IMR-90 (cell line): Measurements from ENCODE around the gene ZNF350. TPM values are rescaled to one million over a fixed set of nuclear protein-coding genes. Genes with fewer than 3 reads are reported as not detected.

Experiments
- ATAC-seq: fragments of 200-7000 bp; cut with Tn5 transposase; 2 replicates; pipeline ENCODE4 v1.9.1; 2020; ENCODE audit warnings: low read depth, mild to moderate bottlenecking, moderate library complexity
- BruUV-seq: library from RNA; stranded (reverse); fragments of 400-500 nt; replicated peaks from 2 replicates; lab custom pipeline; 2021; lab: Mats Ljungman, UMichigan
- CTCF ChIA-PET: fragments of 300-600 bp; formaldehyde crosslinking; extraction: SDS; loops from one replicate; lab custom pipeline; 2021; ENCODE audit warnings: antibody characterized with exemption; lab: Yijun Ruan, JAX
- POLR2A ChIA-PET: fragments of 300-600 bp; sonication (Branson Sonifier 250); formaldehyde crosslinking; loops from one replicate; lab custom pipeline; 2022; ENCODE audit warnings: antibody characterized with exemption; ENCODE audit not compliant: unreplicated experiment; lab: Charles Lee
- DNase-seq: peaks from one replicate; pipeline ENCODE4 v3.0.0; 2013
- H2AFZ ChIP-seq: replicated peaks from 2 replicates; pipeline ENCODE3; 2013; ENCODE audit warnings: low read length, mild to moderate bottlenecking; ENCODE audit not compliant: poor library complexity
- H2AK5ac ChIP-seq: 2 replicates; pipeline ENCODE4 v1.6.1; 2013; ENCODE audit warnings: low read depth, low read length, inconsistent platforms
- H2AK9ac ChIP-seq: replicated peaks from 2 replicates; pipeline ENCODE3; 2013; ENCODE audit warnings: mild to moderate bottlenecking, low read depth, low read length, moderate library complexity; ENCODE audit not compliant: poor library complexity
- H2BK120ac ChIP-seq: 2 replicates; pipeline ENCODE4 v1.6.1; 2013; ENCODE audit warnings: low read depth, low read length, inconsistent platforms
- H2BK15ac ChIP-seq: 3 replicates; pipeline ENCODE4 v1.6.1; 2013; ENCODE audit warnings: low read depth, low read length, inconsistent platforms
- H2BK20ac ChIP-seq: 2 replicates; pipeline ENCODE4 v1.6.1; 2013; ENCODE audit warnings: low read depth, mild to moderate bottlenecking, inconsistent platforms, low read length, moderate library complexity
- H2BK5ac ChIP-seq: 2 replicates; pipeline ENCODE4 v1.6.1; 2013; ENCODE audit warnings: mild to moderate bottlenecking, low read depth, low read length, inconsistent platforms; ENCODE audit not compliant: poor library complexity, severe bottlenecking
- H3K14ac ChIP-seq: replicated peaks from 2 replicates; pipeline ENCODE4 v1.6.1; 2013; ENCODE audit warnings: low read depth, low read length, inconsistent platforms
- H3K18ac ChIP-seq: 2 replicates; pipeline ENCODE4 v1.6.1; 2013; ENCODE audit warnings: low read depth, low read length, control low read depth
- H3K23ac ChIP-seq: 2 replicates; pipeline ENCODE4 v1.6.1; 2013; ENCODE audit warnings: low read depth, low read length, inconsistent platforms
- H3K27ac ChIP-seq: 2 replicates; pipeline ENCODE4 v1.5.1; 2013; ENCODE audit warnings: mild to moderate bottlenecking, control low read depth, low read length; ENCODE audit not compliant: insufficient read depth
- H3K27me3 ChIP-seq: 2 replicates; pipeline ENCODE4 v1.6.1; 2013; ENCODE audit warnings: low read length; ENCODE audit not compliant: control insufficient read depth, insufficient read depth
- H3K36me3 ChIP-seq: 2 replicates; pipeline ENCODE4 v1.6.1; 2013; ENCODE audit warnings: low read length, mixed read lengths; ENCODE audit not compliant: control insufficient read depth, insufficient read depth
- H3K4ac ChIP-seq: 2 replicates; pipeline ENCODE4 v1.6.1; 2013; ENCODE audit warnings: low read depth, low read length, inconsistent platforms
- H3K4me1 ChIP-seq: 2 replicates; pipeline ENCODE4 v1.6.1; 2013; ENCODE audit warnings: low read length, mixed read lengths; ENCODE audit not compliant: control insufficient read depth, insufficient read depth
- H3K4me2 ChIP-seq: 2 replicates; pipeline ENCODE4 v1.6.1; 2013; ENCODE audit warnings: low read depth, mild to moderate bottlenecking, control low read depth, low read length, moderate library complexity
- H3K4me3 ChIP-seq: 2 replicates; pipeline ENCODE4 v1.5.1; 2013; ENCODE audit warnings: low read depth, mild to moderate bottlenecking, control low read depth, low read length, moderate library complexity; ENCODE audit not compliant: insufficient read depth
- H3K56ac ChIP-seq: 2 replicates; pipeline ENCODE4 v1.6.1; 2013; ENCODE audit warnings: low read length, inconsistent platforms; ENCODE audit not compliant: insufficient read depth; ENCODE audit errors: extremely low read depth
- H3K79me1 ChIP-seq, 2 experiments: 2 replicates each; pipeline ENCODE4 v1.6.1; 2013; ENCODE audit warnings: low read length in 2 of 2, inconsistent platforms in 1 of 2, low read depth in 1 of 2
- H3K9ac ChIP-seq: 2 replicates; pipeline ENCODE4 v1.6.1; 2013; ENCODE audit warnings: low read depth, low read length, control low read depth
- H3K9me1 ChIP-seq: 2 replicates; pipeline ENCODE4 v1.6.1; 2013; ENCODE audit warnings: low read length, inconsistent platforms; ENCODE audit not compliant: insufficient read depth
- H3K9me3 ChIP-seq: 2 replicates; pipeline ENCODE4 v1.6.1; 2013; ENCODE audit warnings: low read length; ENCODE audit not compliant: control insufficient read depth, insufficient read depth
- H4K20me1 ChIP-seq: 2 replicates; pipeline ENCODE4 v1.6.1; 2013; ENCODE audit warnings: low read length, inconsistent platforms; ENCODE audit not compliant: insufficient read depth
- H4K5ac ChIP-seq: 2 replicates; pipeline ENCODE4 v1.6.1; 2013; ENCODE audit warnings: mild to moderate bottlenecking, low read depth, low read length, control low read depth
- H4K8ac ChIP-seq, 2 experiments: 2 replicates each; pipeline ENCODE4 v1.6.1; 2013; ENCODE audit warnings: low read depth in 2 of 2, low read length in 2 of 2, control low read depth in 1 of 2, inconsistent platforms in 1 of 2
- H4K91ac ChIP-seq: 2 replicates; pipeline ENCODE4 v1.6.1; 2013; ENCODE audit warnings: low read depth, low read length, inconsistent platforms; ENCODE audit not compliant: insufficient read depth
- BHLHE40 ChIP-seq: fragments of 150-350 bp; IDR thresholded peaks from 2 replicates; pipeline ENCODE4 v1.6.1; 2016; ENCODE audit warnings: mild to moderate bottlenecking, low read depth, low read length
- CEBPB ChIP-seq: IDR thresholded peaks from 2 replicates; pipeline ENCODE4 v1.6.1; 2012; ENCODE audit warnings: low read depth, low read length, improper control_type of control experiment
- CHD1 ChIP-seq: IDR thresholded peaks from 2 replicates; pipeline ENCODE4 v1.6.1; 2012; ENCODE audit warnings: low read depth, low read length, improper control_type of control experiment
- CTCF ChIP-seq: conservative IDR thresholded peaks from 2 replicates; pipeline ENCODE4 v1.5.1; 2012; ENCODE audit warnings: mild to moderate bottlenecking, low read depth, low read length, improper control_type of control experiment
- FOS ChIP-seq: fragments of 150-350 bp; IDR thresholded peaks from 2 replicates; pipeline ENCODE4 v1.6.1; 2016; ENCODE audit warnings: low read depth, low read length
- MAFK ChIP-seq: IDR thresholded peaks from 2 replicates; pipeline ENCODE4 v1.6.1; 2012; ENCODE audit warnings: low read depth, low read length, improper control_type of control experiment
- MAZ ChIP-seq: IDR thresholded peaks from 2 replicates; pipeline ENCODE4 v1.6.1; 2012; ENCODE audit warnings: low read depth, mild to moderate bottlenecking, low read length, improper control_type of control experiment, moderate library complexity, borderline replicate concordance
- MXI1 ChIP-seq: IDR thresholded peaks from 2 replicates; pipeline ENCODE4 v1.6.1; 2012; ENCODE audit warnings: low read depth, mild to moderate bottlenecking, low read length, moderate library complexity, borderline replicate concordance
- NFE2L2 ChIP-seq: fragments of 150-350 bp; IDR thresholded peaks from 2 replicates; pipeline ENCODE4 v1.6.1; 2016; ENCODE audit warnings: low read depth, mild to moderate bottlenecking, low read length
- POLR2A ChIP-seq: IDR thresholded peaks from 2 replicates; pipeline ENCODE4 v1.6.1; 2012; ENCODE audit warnings: mild to moderate bottlenecking, low read depth, low read length
- RAD21 ChIP-seq: IDR thresholded peaks from 2 replicates; pipeline ENCODE4 v1.6.1; 2012; ENCODE audit warnings: low read length, improper control_type of control experiment
- RCOR1 ChIP-seq: IDR thresholded peaks from 2 replicates; pipeline ENCODE4 v1.6.1; 2012; ENCODE audit warnings: mild to moderate bottlenecking, low read length, improper control_type of control experiment; ENCODE audit not compliant: insufficient replicate concordance
- RFX5 ChIP-seq: IDR thresholded peaks from 2 replicates; pipeline ENCODE4 v1.8.0; 2012; ENCODE audit warnings: low read depth, mild to moderate bottlenecking, low read length, moderate library complexity
- SMC3 ChIP-seq: fragments of 150-350 bp; IDR thresholded peaks from 2 replicates; pipeline ENCODE4 v1.6.1; 2016; ENCODE audit warnings: low read depth, mild to moderate bottlenecking, antibody characterized with exemption, low read length, moderate library complexity
- USF2 ChIP-seq: fragments of 150-350 bp; IDR thresholded peaks from 2 replicates; pipeline ENCODE4 v1.6.1; 2017; ENCODE audit warnings: mild to moderate bottlenecking, antibody characterized with exemption, low read length, low read depth
- WGBS, 2 experiments: methylation state at CpG; one replicate each; pipeline versions ENCODE4 v1.1.5 to v1.1.7; 2013; ENCODE audit warnings: missing lambda C conversion rate in 2 of 2; ENCODE audit not compliant: insufficient read length in 1 of 2; ENCODE audit errors: extremely low coverage in 2 of 2; 5-methylcytosine and 5-hydroxymethylcytosine counted together
- dilution Hi-C: fragments of 300-500 bp; cut with HindIII; formaldehyde crosslinking; loops from one replicate; pipeline ENCODE4 v1.14.3; 2018; ENCODE audit warnings: low sequenced_read_pairs; ENCODE audit not compliant: unreplicated experiment
- in situ Hi-C: fragments of 300-500 bp; cut with MboI; formaldehyde crosslinking; loops from 3 replicates; pipeline ENCODE4 v1.14.3; 2019; ENCODE audit warnings: low sequenced_read_pairs, inconsistent platforms, mixed read lengths
- intact Hi-C: fragments of 100-400 bp; cut with micrococcal nuclease; formaldehyde crosslinking; loops from 2 replicates; pipeline ENCODE4 v1.10.0; 2022
- polyA plus RNA-seq, 3 experiments: library from polyadenylated mRNA; depleted of rRNA; stranded (reverse); fragments of >200 nt; gene quantifications; 2 replicates each; pipeline ENCODE4 v1.2.3, GENCODE V29; 2012; ENCODE audit warnings: low replicate concordance in 1 of 3
- total RNA-seq: library from RNA; depleted of rRNA; stranded (reverse); fragments of >200 nt; gene quantifications from 2 replicates; pipeline ENCODE4 v1.2.3, GENCODE V29; 2012
- TF ChIP-seq, protein P1 (sequence below): fragments of 150-350 bp; IDR thresholded peaks from 2 replicates; pipeline ENCODE4 v1.6.1; 2016; ENCODE audit warnings: low read depth, mild to moderate bottlenecking, low read length, moderate library complexity, borderline replicate concordance

The ZNF350 gene
- total and polyA plus RNA-seq, 2 of the 4 experiments (the other 2 are of a cell fraction), result 4.7 to 14.0 TPM

- no peak overlapping the region for H3K56ac ChIP-seq
- no peak overlapping the region for H3K4me2 ChIP-seq
- no peak overlapping the region for H2BK120ac ChIP-seq
- H4K8ac ChIP-seq, result no peak overlapping the region
- H2BK15ac ChIP-seq, result no peak overlapping the region
- in situ Hi-C loops (no loop called here), dilution Hi-C loops (no loop called here), intact Hi-C loops (no loop called here)
- H3K27me3 ChIP-seq, result no peaks in the 10 kb centered on the region
- no CpG with 5 or more reads among the region's 1 CpG for WGBS, 2 experiments
- ATAC-seq, result no peak
- no peak overlapping the region for H2AFZ ChIP-seq
- H3K36me3 ChIP-seq, result peaks cover 11% of the 10 kb centered on the region
- H4K91ac ChIP-seq, result no peak overlapping the region
- H3K4ac ChIP-seq, result no peak overlapping the region
- DNase-seq, result no peak
- no peak overlapping the region for H2AK5ac ChIP-seq
- no peaks in the 10 kb centered on the region for H3K9me1 ChIP-seq
- no peaks in the 10 kb centered on the region for H4K20me1 ChIP-seq
- BruUV-seq, result no TSS peak
- H3K18ac ChIP-seq, result no peak overlapping the region
- H3K79me1 ChIP-seq, result peaks cover 13 to 14% of the 10 kb centered on the region in 2 experiments
- H2BK5ac ChIP-seq, result no peak overlapping the region
- H3K27ac ChIP-seq, result no peak overlapping the region
- TF ChIP-seq FOS (no peak), MAZ (no peak), CHD1 (no peak), RCOR1 (no peak), MXI1 (no peak), RFX5 (no peak), CEBPB (no peak), NFE2L2 (no peak), SMC3 (no peak), POLR2A (no peak), USF2 (no peak), MAFK (no peak), CTCF (no peak), BHLHE40 (no peak), RAD21 (no peak)
- TF ChIP-seq, protein P1, sequence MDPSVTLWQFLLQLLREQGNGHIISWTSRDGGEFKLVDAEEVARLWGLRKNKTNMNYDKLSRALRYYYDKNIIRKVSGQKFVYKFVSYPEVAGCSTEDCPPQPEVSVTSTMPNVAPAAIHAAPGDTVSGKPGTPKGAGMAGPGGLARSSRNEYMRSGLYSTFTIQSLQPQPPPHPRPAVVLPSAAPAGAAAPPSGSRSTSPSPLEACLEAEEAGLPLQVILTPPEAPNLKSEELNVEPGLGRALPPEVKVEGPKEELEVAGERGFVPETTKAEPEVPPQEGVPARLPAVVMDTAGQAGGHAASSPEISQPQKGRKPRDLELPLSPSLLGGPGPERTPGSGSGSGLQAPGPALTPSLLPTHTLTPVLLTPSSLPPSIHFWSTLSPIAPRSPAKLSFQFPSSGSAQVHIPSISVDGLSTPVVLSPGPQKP, result no peak
- no peak overlapping the region for H2AK9ac ChIP-seq
- no peak overlapping the region for H3K14ac ChIP-seq
- no peak overlapping the region for H3K9ac ChIP-seq
- CTCF ChIA-PET, result no interaction called here
- H2BK20ac ChIP-seq, result no peak overlapping the region
- no peak overlapping the region for H4K5ac ChIP-seq
- H3K23ac ChIP-seq, result no peak overlapping the region
- no peak overlapping the region for H3K4me3 ChIP-seq
- H3K9me3 ChIP-seq, result peaks cover 2% of the 10 kb centered on the region
- POLR2A ChIA-PET, result no interaction called here
- H3K4me1 ChIP-seq, result no peaks in the 10 kb centered on the region
Observed at GRCh38 chr19:52010674-52011073, 24.0 kb upstream of the ZNF350 start.
